HTR-8/SVneo (cell line): ENCODE measurements around the gene MRTFA.
"Not testable (repeated sequence)": the region's sequence is repeated elsewhere in the genome, so short reads cannot be mapped to it uniquely, and the experiment has no call there.

ENCODE experiments used
- DNase-seq: peaks from one replicate; pipeline ENCODE4 v3.0.0; 2011; ENCODE audit warnings: low spot score, mixed read lengths; ENCODE audit not compliant: insufficient read length
- FAIRE-seq: peaks from 2 replicates; lab custom pipeline; 2011; peaks lifted over from hg19 to GRCh38; lab: Jason Lieb, UNC

MRTFA gene

DNA sequence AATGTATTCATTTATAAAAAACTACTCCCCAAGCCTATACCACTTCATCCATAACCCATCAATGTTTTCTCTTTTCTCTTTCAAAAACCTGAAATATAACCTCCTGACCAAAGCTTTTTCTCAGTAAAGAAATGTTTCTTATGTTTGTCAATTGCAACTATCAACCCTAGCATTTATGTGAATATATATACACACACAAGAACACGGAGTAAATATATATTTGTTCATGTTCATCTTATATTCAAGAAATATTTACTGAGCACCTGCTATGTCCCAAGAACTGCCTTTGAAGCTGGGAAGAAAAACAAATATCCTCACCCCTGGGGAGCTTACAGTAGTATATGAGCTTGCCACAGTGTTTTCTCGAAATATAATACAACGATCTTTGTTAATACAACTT is 3.5 kb downstream of the MRTFA start:
- DNase-seq = no peak
- no peak for FAIRE-seq

DNA sequence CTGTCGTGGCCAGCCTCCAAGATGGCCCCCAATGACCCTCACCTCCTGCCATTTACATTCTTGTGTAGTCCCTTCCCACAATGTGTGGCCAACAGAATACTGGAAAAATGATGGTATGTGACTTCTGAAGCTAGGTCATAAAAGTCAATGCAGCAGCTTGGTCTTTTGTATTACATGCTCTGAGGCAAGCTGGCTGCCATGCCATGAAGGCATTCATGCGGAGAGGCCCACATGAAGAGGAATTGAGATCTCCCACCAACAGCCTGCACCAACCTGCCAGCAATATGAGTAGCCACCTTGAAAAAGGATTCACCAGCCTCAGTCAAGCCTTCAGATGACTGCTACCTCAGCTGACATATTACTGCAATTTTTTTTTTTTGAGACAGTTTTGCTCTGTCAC is 4.6 kb downstream of the MRTFA start:
- DNase-seq (no peak), FAIRE-seq (no peak)

DNA sequence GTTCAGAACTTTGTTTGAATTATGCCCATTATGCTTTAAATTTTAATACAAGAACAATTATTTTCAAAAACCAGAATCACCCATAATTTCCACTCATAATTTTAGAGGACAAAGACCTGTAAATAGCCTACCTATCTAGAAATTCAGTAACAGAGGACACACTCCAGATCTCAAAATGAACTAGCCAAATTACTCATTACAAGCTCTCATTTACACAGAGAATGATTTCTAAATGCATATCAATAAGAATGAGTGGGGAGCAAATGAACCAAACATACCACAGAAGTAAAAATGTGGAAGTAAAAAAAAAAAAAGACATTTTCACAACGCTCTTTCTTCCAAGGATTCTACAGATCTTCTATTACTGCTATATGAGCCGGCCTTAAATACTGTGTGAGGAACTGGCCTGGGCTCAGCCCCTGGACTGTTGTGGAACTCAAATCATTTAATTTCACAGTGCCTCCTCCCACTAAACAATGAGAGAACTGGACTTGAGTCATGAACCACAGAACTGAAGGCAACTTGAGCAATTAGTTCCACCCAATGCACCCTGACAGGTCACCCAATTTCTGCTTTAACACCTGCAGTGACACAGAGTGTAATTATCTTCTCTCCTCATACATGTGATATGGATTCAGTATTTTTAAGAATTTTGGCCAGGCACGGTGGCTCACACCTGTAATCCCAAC is 8.0 kb downstream of the MRTFA start:
- no peak for DNase-seq
- FAIRE-seq = no peak

DNA sequence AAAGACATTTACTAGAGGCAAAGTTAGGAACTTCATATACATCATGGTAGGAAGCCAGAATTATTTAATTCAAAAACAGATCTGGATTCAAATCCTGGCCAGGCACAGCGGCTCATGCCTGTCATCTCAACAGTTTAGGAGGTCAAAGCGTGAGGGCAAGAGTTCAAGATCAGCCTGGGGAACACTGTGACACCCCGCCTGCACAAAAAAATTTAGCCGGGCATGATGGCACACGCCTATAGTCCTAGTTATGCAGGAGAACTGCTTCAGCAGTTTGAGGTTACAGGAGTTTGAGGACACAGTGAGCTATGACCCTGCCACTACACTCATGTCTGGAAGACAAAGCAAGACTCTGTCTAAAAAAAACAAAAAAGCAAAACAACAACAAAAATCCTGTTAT is 8.9 kb downstream of the MRTFA start:
- no peak for FAIRE-seq
- no peak for DNase-seq

DNA sequence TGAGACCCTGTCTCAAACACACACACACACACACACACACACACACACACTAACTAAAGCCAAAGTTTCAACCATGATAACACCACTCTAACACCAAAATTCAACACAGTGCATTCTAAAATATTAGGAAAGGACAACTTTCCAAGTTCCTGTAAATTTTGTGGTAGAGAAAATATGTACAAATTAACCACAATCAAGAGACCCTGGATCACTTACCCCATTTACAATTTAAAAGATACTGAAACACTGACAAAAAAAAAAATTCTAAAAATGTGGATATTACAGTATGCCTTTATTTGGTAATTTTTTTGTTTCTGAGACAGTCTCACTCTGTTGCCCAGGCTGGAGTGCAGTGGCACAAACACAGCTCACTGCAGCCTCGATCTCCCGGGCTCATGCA is 9.7 kb downstream of the MRTFA start:
- FAIRE-seq = no peak
- DNase-seq = no peak

DNA sequence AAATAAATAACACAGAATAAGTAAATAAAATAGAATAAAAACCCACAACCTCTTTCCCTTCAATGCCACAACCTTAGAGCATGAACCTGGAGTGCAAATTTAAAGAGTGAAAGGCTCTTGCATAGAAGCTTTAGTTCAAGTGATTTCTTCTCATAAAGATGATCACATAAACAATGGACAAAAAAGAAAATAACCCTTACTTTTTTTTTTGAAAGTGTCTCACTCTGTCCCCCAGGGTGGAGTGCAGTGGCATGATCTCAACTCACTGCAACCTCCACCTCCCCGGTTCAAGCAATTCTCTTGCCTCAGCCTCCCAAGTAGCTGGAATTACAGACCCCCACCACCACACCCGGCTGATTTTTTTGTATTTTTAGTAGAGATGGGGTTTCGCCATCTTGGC is 10.7 kb downstream of the MRTFA start:
- not testable (repeated sequence) for DNase-seq, FAIRE-seq

DNA sequence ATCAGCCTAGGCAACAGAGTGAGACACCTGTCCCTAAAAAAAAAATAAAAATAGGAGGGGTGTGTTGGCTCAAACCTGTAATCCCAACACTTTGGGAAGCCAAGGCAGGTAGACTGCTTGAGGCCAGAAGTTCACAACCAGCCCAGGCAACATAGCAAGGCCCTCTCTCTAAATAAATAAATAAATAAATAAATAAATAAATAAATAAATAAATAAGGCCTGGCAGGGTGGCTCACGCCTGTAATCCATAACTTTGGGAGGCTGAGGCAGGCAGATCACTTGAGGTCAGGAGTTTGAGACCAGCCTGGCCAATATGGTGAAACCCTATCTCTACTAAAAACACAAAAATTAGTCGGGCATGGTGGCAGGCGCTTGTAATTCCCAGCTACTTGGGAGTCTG is 11.2 kb downstream of the MRTFA start:
- FAIRE-seq, DNase-seq: not testable (repeated sequence)

DNA sequence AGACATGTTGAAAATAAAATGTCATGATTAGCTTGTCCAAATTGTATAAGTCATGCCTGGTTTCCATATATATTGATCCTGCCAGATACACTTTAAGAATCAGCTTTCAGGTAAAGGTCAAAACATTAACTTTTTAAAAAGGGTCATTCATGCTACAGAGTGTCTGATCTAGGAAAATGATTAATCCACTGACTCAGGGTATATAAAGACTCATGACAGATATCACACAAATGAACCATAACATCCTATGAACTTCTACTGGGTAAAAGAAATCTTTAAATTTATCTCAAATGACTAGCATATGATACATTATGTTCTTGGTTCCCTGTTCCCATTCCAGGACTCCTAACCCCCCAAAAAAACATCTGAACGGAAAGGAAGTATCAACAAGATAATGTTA is 11.7 kb downstream of the MRTFA start:
- no peak for FAIRE-seq
- DNase-seq = no peak

DNA sequence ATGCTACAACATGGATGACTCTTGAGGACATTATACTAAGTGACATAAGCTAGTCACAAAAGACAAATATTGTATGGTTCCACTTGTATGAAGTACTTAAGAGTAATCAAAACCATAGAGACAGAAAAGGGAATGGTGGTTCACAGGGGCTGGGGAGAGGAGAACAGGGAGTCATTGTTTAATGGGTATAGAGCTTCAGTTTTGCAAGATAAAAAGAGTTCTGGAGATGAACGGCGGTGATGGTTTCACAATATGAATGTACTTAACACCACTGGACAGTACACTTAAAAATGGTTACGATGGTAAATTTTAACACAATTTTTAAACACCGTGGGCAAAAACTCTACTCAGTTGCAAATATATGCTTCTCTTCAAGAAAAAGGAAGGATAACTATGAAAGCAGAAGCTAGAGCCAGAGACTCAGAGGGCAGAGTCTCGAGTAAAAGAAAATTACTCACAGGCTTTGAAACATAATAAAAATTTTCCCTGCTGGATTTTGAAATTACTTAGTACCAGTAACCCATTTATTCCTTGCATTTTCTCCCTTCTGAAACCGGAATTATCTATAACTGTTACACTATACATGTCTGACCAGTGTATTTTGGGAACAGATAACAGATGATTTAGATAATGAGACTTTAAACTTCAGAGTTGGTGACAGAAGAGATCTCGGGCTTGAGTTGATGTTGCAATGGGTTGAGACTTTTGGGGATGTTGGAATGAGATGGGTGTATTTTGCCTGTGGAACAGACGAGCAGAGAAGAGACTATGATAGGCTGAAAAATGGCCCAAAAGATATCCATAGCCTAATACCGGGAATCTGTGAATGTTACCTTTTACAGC is 15.0 kb downstream of the MRTFA start:
- no peak for DNase-seq
- FAIRE-seq = no peak

DNA sequence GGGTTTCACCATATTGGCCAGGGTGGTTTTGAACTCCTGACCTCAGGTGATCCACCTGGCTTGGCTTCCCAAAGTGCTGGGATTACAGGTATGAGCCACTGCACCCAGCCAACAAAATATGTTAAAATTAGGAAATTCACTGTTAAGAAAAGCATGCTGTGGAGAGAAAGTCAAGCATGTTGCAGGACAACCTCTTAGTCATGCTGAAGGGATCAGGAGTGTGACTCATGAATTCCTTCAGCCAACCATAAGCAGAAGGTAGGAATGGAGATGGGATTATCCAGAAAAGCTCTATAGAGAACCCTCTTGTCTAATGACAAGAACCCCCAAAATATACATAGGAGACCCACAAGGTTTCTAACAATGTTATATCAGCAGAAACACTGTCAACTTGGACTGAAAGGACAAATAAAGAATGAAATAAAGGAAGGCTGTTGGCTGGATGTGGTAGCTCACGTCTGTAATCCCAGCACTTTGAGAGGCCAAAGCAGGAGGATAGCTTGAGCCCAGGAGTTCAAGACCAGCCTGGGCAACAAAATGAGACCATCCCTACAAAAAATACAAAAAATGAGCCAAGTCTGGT is 16.0 kb downstream of the MRTFA start:
- DNase-seq (no peak), FAIRE-seq (no peak)

DNA sequence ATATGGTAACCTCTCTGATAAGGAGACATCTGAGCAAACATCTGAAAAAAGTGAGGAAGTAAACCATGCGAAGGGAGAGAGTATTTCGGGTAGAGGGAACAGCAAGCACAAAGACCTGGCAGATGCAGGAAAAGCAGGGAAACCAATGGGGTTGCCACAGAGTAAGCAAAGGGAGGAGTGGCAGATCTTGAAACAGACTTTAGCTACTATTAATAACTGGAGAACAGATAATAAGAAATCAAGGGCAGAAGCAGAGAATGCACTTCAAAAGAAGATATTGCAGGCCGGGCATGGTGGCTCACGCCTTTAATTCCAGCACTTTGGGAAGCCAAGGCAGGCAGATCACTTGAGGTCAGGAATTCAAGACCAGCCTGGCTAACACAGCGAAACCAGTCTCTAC is 18.1 kb downstream of the MRTFA start:
- FAIRE-seq (no peak), DNase-seq (no peak)

DNA sequence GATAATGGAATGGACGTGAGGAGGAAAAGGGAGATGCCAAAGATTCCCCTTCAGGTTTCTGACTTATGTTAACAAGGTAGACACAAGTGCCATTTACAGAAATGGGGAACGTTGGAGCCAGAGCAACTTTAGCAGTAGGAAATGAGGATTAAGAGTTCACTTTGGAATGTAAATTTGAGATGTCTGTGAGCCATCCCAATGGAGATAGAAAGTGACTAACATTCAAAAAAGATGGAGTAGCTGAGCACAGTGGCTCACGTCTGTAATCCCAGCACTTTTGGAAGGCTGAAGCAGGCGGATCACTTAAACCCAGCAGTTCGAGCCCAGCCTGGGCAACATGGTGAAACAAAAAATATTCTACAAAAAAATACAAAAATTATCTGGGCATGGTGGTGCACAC is 19.9 kb downstream of the MRTFA start:
- DNase-seq (no peak), FAIRE-seq (no peak)

DNA sequence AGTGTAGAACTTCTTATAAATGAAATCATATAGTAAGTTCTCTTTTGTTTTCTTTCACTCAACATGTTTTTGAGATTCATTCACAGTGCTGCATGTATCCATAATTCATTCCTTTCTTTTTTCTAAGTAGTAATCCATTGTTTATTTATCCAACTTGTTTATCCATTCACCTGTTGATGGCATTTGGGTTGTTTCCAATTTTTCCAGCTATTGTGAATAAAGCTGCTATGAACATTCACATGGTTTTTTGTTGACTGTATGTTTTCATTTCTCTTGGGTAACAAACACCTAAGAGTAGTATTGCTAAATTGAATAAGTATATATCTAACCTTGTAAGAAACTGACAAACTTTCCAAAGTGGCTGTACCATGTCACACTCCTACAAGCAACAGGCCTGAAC is 23.5 kb downstream of the MRTFA start:
- DNase-seq = no peak
- no peak for FAIRE-seq

DNA sequence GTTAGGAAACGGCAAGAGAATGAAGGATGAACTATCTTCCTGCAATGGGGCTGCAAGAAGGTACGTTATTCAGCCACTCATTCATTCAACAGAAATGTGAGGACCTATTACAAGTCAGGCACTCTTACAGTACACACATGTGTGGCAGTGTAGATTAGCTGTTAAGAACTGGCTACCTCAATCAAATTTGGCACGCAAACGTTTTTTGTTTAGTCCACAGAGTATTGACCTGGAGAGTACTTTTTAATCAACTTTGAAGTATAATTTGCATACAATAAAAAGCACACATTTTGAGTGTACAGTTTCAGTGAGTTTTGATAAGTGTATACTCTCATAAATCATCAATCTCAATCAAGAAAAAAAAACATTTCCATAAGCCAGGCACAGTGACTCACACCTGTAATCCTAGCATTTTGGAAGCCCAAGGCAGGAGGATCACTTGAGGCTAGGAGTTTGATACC is 24.2 kb downstream of the MRTFA start:
- no peak for FAIRE-seq

DNA sequence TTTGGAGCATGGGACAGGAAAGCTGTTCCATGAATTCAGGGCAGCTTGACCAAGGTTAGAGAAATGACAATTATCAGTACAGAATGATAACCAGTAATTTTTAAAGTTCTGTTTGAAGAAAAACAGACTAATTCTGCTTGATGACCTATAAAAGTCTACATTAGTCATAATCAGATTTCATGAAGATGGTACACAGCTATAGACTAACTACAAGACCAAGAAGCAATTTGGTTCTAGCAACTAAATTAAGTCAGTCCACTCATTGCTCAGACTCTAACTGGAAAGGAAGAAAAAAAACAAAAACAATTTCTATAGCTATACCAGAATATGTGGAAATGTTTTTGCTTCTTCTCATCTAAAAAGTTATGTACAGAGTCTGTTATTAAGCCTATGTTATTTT is 24.9 kb downstream of the MRTFA start:
- FAIRE-seq = no peak

More for the DNA sequence above, 24.2 kb downstream of the MRTFA start:
- no peak for DNase-seq

DNA sequence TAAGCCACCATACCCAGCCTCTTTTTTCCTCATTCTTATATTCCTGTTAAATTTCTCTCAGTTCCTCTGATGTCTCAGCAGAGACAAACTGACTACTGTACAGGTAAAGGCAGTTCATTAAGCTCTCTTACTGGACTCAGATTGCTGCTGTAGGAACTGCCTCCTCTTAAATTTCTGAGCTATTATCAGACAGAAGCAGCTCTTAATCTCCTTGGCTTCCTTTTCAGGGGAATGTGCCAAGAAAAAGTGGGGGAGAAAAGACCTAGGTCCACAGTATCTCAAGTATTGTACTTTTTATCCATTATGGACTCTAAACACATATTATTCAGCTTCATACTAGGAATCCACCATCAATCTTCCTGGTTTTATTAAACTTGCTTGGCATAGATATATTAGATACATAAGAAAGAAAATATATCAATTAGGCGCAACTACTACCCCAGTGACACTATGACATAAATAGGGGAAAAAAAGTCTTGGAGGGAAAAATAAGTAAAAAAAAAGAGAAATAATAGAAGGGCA is 26.1 kb downstream of the MRTFA start:
- no peak for DNase-seq

More for the DNA sequence above, 24.9 kb downstream of the MRTFA start:
- no peak for DNase-seq

DNA sequence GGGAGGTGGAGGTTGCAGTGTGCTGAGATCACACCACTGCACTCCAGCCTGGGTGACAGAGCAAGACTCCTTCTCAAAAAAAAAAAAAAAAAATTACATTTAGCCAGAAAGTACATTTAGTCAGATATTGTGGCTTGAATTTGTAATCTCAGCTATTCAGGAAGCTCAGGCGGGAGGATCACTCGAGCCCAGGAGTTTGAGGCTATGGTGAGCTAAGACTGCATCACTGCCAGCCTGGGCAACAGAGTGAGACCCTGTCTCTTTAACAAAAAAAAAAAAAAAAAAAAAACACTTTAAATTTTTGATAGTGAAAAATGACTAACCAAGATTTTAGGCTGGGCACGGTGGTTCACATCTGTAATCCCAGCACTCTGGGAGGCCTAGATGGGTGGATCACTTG is 27.3 kb downstream of the MRTFA start:
- FAIRE-seq (no peak), DNase-seq (no peak)

More for the DNA sequence above, 26.1 kb downstream of the MRTFA start:
- FAIRE-seq = no peak

DNA sequence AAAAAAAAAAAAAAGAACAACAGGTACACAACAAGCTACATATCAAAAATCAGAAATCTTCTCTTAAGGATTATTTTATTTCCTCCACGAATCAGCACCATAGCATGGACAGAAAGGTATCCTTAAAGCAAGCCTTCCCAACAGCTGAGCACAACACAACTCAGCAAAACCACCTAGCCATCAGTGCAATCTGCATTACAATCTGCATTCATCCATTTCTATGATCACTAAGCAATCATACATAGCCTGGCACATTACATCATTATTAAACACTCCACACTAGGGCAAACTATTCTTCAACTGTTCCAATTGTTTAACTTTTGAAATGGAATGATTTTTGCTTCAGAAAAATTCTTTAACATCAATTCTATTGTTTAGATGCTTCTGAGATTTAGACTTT is 29.0 kb downstream of the MRTFA start:
- DNase-seq (no peak), FAIRE-seq (no peak)

DNA sequence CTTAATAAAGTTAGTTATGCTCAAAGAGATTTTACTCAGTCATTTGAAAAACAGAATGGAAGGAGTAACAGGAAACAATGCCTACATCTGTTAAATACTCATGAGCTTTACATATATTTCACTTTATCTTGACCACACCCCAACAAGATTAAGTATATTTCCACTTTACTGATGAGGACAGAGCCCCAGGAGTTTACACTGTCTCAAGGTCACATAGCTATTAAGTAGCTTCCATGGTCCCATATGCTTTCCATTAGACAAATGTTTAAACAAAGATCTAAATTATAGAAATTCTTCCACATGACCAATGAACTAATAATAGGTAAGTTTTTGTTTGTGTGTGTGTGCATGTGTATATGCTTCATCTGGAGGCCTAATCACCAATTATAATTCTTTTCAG is 30.2 kb downstream of the MRTFA start:
- no peak for FAIRE-seq

DNA sequence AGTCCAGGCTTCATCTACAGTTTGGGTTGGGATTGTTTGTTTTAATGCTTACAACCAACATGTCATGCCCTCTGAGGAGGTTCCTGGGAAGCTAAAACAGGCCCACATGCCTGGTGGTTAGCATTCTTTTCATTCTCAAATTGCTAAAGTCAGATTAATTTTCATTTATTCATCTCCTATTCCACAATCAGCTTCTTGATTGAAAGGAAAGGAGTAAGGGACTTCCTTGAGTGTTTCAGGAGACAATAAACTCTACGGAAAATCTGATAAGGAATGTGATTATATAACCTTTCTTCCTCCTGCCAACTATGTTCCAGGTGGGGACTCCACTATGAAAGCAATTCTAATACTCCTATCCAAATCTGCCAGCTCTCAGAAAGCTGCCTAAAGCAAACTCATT is 30.8 kb downstream of the MRTFA start:
- FAIRE-seq (no peak), DNase-seq (no peak)

More for the DNA sequence above, 30.2 kb downstream of the MRTFA start:
- DNase-seq = no peak

DNA sequence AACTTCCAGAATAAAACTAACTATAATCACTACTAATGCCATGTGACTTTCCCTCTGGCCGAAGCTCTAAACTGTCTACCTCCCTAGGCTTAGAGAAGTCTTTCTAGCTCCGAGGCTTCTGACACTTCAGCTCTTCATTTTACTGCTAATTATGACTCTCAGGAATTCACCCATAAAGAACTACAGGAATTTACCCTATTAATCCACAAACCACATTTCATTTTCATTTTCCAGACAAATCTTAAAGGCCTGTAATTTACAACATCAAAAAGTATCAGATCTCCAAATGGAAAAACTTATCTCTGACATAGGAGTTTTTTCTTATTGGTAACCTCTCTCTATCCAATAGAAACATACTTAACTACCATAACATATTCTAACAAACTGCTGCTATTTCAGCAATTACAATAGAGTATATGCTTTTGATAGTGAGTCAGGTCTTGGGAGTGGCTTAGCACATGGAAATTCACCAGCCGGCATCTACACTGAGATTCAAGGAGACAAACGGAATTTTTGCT is 33.4 kb downstream of the MRTFA start:
- no peak for FAIRE-seq
- DNase-seq = no peak
